AG10803 (cell line): ENCODE results near the gene B4GALT2.

ENCODE experiments used
- DNase-seq: peaks from one replicate; pipeline ENCODE4 v3.0.0; 2010; ENCODE audit warnings: low read depth
- H3K4me3 ChIP-seq: 2 replicates; pipeline ENCODE4 v1.5.1; 2011; ENCODE audit warnings: mild to moderate bottlenecking, low read length, control low read depth
- TF ChIP-seq, protein P1 (sequence below): conservative IDR thresholded peaks from 2 replicates; pipeline ENCODE4 v1.5.1; 2011; ENCODE audit warnings: mild to moderate bottlenecking, low read length, control low read depth, inconsistent platforms

B4GALT2 gene

DNA sequence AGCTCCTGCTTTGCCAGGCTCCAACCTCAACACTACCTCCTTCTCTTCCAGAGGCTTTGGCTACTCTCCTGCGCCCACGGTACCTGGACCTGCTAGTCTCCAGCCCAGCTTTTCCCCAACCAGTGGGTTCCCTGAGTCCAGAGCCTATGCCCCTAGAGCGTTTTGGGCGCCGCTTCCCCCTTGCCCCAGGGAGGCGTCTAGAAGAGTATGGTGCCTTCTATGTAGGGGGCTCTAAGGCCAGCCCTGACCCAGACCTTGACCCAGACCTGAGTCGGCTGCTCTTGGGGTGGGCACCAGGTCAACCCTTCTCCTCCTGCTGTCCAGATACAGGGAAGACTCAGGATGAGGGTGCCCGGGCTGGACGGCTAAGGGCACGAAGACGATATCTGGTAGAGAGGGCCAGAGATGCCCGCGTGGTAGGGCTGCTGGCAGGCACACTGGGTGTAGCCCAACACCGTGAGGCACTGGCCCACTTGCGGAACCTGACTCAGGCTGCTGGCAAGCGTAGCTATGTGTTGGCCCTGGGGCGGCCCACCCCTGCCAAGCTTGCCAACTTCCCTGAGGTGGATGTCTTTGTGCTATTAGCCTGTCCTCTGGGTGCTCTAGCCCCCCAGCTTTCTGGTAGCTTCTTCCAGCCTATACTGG lies 7.6 kb upstream of the B4GALT2 start:
- no peak for DNase-seq
- TF ChIP-seq, protein P1, sequence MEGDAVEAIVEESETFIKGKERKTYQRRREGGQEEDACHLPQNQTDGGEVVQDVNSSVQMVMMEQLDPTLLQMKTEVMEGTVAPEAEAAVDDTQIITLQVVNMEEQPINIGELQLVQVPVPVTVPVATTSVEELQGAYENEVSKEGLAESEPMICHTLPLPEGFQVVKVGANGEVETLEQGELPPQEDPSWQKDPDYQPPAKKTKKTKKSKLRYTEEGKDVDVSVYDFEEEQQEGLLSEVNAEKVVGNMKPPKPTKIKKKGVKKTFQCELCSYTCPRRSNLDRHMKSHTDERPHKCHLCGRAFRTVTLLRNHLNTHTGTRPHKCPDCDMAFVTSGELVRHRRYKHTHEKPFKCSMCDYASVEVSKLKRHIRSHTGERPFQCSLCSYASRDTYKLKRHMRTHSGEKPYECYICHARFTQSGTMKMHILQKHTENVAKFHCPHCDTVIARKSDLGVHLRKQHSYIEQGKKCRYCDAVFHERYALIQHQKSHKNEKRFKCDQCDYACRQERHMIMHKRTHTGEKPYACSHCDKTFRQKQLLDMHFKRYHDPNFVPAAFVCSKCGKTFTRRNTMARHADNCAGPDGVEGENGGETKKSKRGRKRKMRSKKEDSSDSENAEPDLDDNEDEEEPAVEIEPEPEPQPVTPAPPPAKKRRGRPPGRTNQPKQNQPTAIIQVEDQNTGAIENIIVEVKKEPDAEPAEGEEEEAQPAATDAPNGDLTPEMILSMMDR, result no peak
- H3K4me3 ChIP-seq, result no peak overlapping the region

DNA sequence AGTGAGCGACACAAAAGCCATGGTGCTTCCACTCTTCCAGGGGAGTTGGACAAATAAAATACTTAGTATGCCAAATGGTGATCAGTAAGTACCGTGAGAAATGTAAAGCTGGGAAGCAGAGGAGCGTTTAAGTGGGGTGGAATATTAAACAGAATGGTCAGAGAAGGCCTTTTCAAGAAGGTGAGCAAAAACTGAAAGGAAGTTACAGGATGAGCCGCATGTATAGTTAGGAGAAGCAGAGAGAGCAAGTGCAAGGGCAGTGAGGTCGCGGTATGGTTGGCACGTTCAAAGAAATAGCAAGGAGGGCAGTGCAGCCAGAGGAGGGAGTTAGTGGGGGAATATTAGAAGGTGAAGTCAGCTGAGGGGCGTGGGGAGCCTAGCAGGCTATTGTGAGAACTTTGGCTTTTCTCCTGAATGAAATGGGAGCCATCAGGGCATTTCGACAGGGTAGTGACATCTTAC lies 5.0 kb upstream of the B4GALT2 start:
- peak overlapping the region; percentile 90 for H3K4me3 ChIP-seq
- TF ChIP-seq, protein P1, result no peak
- DNase-seq, result peak; percentile 21

DNA sequence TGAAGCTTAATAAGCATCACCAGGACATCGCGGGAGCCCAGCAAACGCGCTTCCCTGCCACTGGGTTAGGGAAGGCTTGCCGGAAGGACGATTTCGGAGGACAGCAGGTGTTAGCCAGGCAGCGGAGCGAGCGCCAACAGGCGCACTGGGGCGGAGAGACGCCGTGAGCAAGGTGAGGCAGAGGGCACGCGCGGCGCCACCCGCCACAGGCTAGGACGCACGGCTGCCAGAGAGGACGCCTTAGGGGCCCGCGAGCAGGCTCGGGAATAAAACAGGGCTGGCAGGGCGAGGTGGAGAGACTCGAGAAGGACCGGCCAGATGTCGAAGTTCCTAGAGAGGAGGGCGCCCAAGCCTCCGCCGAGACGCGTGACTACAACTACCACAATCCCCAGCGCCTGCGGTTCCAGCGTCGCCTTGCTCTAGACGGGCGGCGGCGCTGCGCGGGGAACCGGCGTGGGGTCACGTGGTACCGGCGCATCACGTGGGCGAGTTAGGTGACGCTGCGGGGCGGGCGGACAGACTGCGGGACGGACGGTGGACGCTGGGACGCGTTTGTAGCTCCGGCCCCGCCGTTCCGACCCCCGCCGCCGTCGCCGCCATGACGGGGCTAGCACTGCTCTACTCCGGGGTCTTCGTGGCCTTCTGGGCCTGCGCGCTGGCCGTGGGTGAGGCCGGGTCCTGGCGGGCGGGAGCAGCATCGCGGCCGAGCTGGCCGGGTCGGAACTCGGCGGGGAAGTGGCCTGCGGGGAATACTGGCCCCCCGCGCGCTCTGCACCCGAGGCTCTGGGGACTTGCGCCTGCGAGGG lies 4.4 kb upstream of the B4GALT2 start, which contains the start of gene ATP6V0B:
TSS of gene ATP6V0B (plus strand) at position 518 of the 806 bp plus-strand sequence. CDS start at position 599, 81 bp downstream.
- DNase-seq, result peak; percentile 90
- peak within 1 kb of the TSS; percentile 90 for H3K4me3 ChIP-seq
- TF ChIP-seq, protein P1, result peak; percentile 14; the same call in 1 of the 2 replicates

DNA sequence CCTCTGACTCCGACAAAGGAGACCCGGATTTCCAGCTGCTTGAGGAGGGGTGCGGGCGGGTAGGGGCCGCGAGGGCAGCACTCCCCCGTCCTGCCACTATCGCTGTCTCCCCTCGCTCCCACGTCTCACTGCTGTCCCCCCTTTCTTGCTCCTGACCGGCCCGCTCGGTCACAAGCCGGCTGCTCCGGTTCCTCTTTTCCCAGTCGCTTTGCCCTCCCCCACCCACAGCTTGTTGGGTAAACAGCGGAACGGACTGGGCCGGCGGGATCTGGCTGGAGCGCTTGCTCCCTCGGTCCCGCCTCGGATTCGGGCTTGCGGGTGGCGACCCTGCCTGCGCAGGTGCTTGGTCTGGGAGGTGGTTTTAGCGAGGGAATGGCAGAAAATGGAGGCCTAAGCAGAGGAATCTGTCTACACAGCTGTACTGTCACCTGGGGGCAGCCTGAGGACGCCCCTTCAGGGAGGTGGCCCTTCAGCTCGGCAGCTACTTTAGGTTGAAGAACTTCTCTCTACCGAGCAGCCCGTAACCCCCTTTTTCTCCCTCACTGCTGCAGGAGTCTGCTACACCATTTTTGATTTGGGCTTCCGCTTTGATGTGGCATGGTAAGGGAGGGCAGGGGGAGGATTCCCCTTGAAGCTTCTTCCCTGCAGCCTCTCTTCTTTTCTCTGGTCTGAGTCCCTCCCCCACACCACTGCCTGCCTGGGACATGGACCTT lies 3.6 kb upstream of the B4GALT2 start:
- DNase-seq, result peak; percentile 17
- H3K4me3 ChIP-seq, result peak overlapping the region; percentile 90
- TF ChIP-seq, protein P1, result no peak

DNA sequence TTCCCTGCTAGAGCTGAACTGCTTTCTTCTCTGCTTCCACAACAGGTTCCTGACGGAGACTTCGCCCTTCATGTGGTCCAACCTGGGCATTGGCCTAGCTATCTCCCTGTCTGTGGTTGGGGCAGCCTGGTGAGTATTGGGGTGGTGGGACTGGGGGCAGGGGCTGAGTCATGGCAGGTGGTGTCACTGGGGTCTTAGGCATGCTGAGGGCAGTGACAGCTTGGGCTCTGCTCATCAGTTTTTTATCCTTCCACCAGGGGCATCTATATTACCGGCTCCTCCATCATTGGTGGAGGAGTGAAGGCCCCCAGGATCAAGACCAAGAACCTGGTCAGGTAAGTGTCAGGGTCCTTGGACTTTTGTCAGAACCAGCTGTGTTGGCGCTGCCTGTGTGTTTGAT lies 3.0 kb upstream of the B4GALT2 start:
- no peak for DNase-seq
- H3K4me3 ChIP-seq, result peak overlapping the region; percentile 90
- TF ChIP-seq, protein P1, result peak; percentile 24

DNA sequence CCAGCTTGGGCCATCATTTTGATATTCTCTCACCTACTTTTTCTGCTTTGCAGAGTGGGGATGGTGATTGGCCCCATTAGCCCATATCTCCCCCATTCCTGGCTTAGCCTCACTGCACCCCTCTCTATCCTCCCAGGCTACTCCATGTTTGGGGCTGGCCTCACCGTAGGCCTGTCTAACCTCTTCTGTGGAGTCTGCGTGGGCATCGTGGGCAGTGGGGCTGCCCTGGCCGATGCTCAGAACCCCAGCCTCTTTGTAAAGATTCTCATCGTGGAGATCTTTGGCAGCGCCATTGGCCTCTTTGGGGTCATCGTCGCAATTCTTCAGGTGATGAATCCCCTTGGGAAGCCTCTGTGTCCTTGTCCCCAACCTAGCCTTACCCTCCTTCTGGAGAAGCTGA lies 2.1 kb upstream of the B4GALT2 start:
- TF ChIP-seq, protein P1, result no peak
- no peak for DNase-seq
- peak overlapping the region; percentile 90; the same call in 1 of the 2 replicates for H3K4me3 ChIP-seq
